Ishikawa (cell line): ENCODE measurements around the gene RIN2.

ENCODE experiments used
- CEBPB ChIP-seq: IDR thresholded peaks from 2 replicates; pipeline ENCODE4 v1.6.1; 2012
- CREB1 ChIP-seq: IDR thresholded peaks from 2 replicates; pipeline ENCODE4 v1.6.1; 2012; ENCODE audit warnings: low read depth
- EGR1 ChIP-seq: IDR thresholded peaks from 2 replicates; pipeline ENCODE4 v1.6.1; 2012
- EP300 ChIP-seq: IDR thresholded peaks from 2 replicates; pipeline ENCODE4 v1.6.1; 2012; ENCODE audit warnings: borderline replicate concordance
- FOXM1 ChIP-seq: IDR thresholded peaks from 2 replicates; pipeline ENCODE4 v1.6.1; 2012; ENCODE audit warnings: low read depth, borderline replicate concordance
- MAX ChIP-seq: IDR thresholded peaks from 2 replicates; pipeline ENCODE4 v1.6.1; 2012
- NFIC ChIP-seq: IDR thresholded peaks from 2 replicates; pipeline ENCODE4 v1.6.1; 2012
- RAD21 ChIP-seq: IDR thresholded peaks from 2 replicates; pipeline ENCODE4 v1.6.1; 2012; ENCODE audit warnings: low read depth
- TAF1 ChIP-seq: IDR thresholded peaks from 2 replicates; pipeline ENCODE4 v1.6.1; 2012; ENCODE audit warnings: low read depth, mild to moderate bottlenecking
- TCF12 ChIP-seq: IDR thresholded peaks from 2 replicates; pipeline ENCODE4 v1.6.1; 2012; ENCODE audit warnings: low read depth
- TEAD4 ChIP-seq: IDR thresholded peaks from 2 replicates; pipeline ENCODE4 v1.6.1; 2012
- USF1 ChIP-seq: IDR thresholded peaks from 2 replicates; pipeline ENCODE4 v1.6.1; 2012
- YY1 ChIP-seq: IDR thresholded peaks from 2 replicates; pipeline ENCODE4 v1.6.1; 2012; ENCODE audit warnings: low read depth
- ZBTB7A ChIP-seq: IDR thresholded peaks from 2 replicates; pipeline ENCODE4 v1.6.1; 2012; ENCODE audit warnings: low read depth
- TF ChIP-seq, protein P1 (sequence below): IDR thresholded peaks from 2 replicates; pipeline ENCODE4 v1.6.1; 2012; ENCODE audit warnings: low read depth, mild to moderate bottlenecking

RIN2 gene

GRCh38 chr20:19785173-19785982 is 27.3 kb downstream of the RIN2 start:
- no peak for TF ChIP-seq TAF1
- no peak for TF ChIP-seq ZBTB7A
- no peak for TF ChIP-seq YY1

DNA sequence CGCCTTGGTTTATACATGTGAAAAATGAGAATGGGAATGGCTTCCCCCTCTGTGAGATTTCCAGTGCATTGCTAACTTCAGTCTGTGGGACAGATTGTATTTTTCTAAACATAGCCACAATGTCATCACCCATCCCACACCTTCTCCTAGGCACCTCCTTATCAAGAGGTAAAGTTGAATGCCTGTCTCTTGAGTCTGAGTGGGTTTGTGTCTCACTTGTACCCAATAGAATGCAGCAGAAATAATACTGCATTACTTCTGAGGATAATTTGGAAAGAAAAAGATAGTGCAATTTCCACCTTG is 27.9 kb downstream of the RIN2 start:
- no peak for TF ChIP-seq TEAD4
- TF ChIP-seq, protein P1, sequence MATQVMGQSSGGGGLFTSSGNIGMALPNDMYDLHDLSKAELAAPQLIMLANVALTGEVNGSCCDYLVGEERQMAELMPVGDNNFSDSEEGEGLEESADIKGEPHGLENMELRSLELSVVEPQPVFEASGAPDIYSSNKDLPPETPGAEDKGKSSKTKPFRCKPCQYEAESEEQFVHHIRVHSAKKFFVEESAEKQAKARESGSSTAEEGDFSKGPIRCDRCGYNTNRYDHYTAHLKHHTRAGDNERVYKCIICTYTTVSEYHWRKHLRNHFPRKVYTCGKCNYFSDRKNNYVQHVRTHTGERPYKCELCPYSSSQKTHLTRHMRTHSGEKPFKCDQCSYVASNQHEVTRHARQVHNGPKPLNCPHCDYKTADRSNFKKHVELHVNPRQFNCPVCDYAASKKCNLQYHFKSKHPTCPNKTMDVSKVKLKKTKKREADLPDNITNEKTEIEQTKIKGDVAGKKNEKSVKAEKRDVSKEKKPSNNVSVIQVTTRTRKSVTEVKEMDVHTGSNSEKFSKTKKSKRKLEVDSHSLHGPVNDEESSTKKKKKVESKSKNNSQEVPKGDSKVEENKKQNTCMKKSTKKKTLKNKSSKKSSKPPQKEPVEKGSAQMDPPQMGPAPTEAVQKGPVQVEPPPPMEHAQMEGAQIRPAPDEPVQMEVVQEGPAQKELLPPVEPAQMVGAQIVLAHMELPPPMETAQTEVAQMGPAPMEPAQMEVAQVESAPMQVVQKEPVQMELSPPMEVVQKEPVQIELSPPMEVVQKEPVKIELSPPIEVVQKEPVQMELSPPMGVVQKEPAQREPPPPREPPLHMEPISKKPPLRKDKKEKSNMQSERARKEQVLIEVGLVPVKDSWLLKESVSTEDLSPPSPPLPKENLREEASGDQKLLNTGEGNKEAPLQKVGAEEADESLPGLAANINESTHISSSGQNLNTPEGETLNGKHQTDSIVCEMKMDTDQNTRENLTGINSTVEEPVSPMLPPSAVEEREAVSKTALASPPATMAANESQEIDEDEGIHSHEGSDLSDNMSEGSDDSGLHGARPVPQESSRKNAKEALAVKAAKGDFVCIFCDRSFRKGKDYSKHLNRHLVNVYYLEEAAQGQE, result no peak
- TF ChIP-seq RAD21, result no peak
- no peak for TF ChIP-seq MAX
- no peak for TF ChIP-seq CEBPB
- TF ChIP-seq NFIC, result no peak
- no peak for TF ChIP-seq ZBTB7A
- no peak for TF ChIP-seq USF1
- TF ChIP-seq TAF1, result no peak
- TF ChIP-seq YY1, result no peak
- no peak for TF ChIP-seq CREB1
- TF ChIP-seq TCF12, result no peak
- TF ChIP-seq EP300, result no peak
- TF ChIP-seq FOXM1, result no peak
- TF ChIP-seq EGR1, result no peak

- TF ChIP-seq ZBTB7A (no peak), TAF1 (no peak), YY1 (no peak), NFIC (peak; percentile 58), TCF12 (peak; percentile 86), MAX (no peak), EP300 (peak; percentile 78; the same call in 1 of the 2 replicates), FOXM1 (no peak), CREB1 (no peak), TEAD4 (peak; percentile 58; the same call in 1 of the 2 replicates), USF1 (peak; percentile 54; the same call in 1 of the 2 replicates), CEBPB (0 out of 2 replicates have a peak, but pooled peaks have one; percentile 11), RAD21 (no peak; the same call in 1 of the 2 replicates), EGR1 (no peak)
- TF ChIP-seq, protein P1, result no peak
Observed at GRCh38 chr20:19786311-19786710, 28.3 kb downstream of the RIN2 start.

DNA sequence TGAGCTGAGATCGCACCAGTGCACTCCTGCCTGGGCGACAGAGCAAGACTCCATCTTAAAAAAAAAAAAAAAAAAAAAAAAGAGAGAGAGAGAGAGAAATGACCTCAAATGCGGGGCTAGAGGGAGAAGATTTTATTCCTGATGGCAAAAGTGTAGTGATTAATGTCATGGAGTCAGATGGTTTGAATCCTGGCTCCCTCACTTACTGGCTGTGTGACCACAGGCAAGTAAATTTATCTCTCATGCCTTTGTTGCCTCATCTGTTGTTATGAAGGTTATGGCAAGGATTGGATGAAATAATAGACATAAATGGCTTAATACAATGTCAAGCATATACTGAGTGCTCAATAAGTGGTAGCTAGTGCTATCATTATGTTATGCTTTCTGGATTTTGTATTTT is 29.3 kb downstream of the RIN2 start:
- TF ChIP-seq EP300 (no peak), USF1 (no peak), CEBPB (no peak), EGR1 (no peak)

DNA sequence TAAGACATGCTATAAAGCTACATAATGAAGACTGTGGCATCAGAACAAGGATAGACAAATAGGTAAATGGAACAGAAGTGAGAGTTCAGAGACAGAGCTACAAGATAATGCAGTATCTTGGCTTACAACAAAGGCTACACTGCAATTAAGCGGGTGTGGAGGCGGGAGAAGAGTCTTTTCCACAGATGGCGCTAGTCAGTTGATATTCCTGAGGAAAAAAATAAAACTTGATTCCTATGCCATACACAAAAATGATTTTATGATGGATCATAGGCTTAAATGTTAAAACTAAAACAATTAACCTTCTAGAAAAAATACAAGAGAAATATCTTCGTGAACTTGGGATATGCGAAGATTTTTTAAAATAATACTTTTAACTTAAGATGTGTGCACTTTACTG is 31.0 kb downstream of the RIN2 start:
- TF ChIP-seq YY1 (no peak), FOXM1 (no peak), TAF1 (no peak), CEBPB (no peak), USF1 (no peak), TEAD4 (no peak)
